ENCODE data around the gene MTRF1. TPM values are rescaled to one million over a fixed set of nuclear protein-coding genes. Genes with fewer than 3 reads are reported as not detected.

MTRF1 gene
- total and polyA plus RNA-seq, 2 of the 4 experiments (the other 2 are of a cell fraction): 9.7 to 12.4 TPM

GRCh38 chr13:41282129-41282571 is 18.8 kb upstream of the MTRF1 start:
- H4K91ac ChIP-seq (ENCODE audit: insufficient read depth, low read depth, low read length): no peak overlapping the region
- H3K14ac ChIP-seq (replicated peaks; ENCODE audit: low read depth, low read length): no peak overlapping the region
- in situ Hi-C loops (cut with MboI; ENCODE audit: low sequenced_read_pairs): no loop called here
- intact Hi-C loops (cut with micrococcal nuclease): no loop called here
- H2BK5ac ChIP-seq (ENCODE audit: low read depth, low read length, poor library complexity, severe bottlenecking): no peak overlapping the region
- H3K9me3 ChIP-seq (ENCODE audit: control insufficient read depth, insufficient read depth, low read length): 0 out of 2 replicates have a peak, but pooled peaks cover 1% of the 10 kb centered on the region
- H4K8ac ChIP-seq (ENCODE audit: low read depth in 2 of 2, low read length in 2 of 2): no peak overlapping the region
- no peak overlapping the region for H2BK20ac ChIP-seq (ENCODE audit: low read depth, low read length)
- no peak overlapping the region for H3K18ac ChIP-seq (ENCODE audit: low read depth, low read length)
- H3K56ac ChIP-seq (ENCODE audit: extremely low read depth, insufficient read depth, low read length): no peak overlapping the region
- H3K79me1 ChIP-seq (ENCODE audit: low read depth in 1 of 2, low read length in 2 of 2): no peaks in the 10 kb centered on the region
- H3K4me3 ChIP-seq (ENCODE audit: insufficient read depth, low read depth, low read length): no peak overlapping the region
- no peaks in the 10 kb centered on the region for H3K27me3 ChIP-seq (ENCODE audit: control insufficient read depth, insufficient read depth, low read length)
- no peak overlapping the region for H3K4ac ChIP-seq (ENCODE audit: low read depth, low read length)
- BruUV-seq (replicated peaks): no TSS peak
- TF ChIP-seq BHLHE40 (IDR thresholded peaks at IDR 0.05; ENCODE audit: low read depth, low read length) (no peak), NFE2L2 (IDR thresholded peaks at IDR 0.05; ENCODE audit: low read depth, low read length) (no peak), RFX5 (IDR thresholded peaks at IDR 0.05; ENCODE audit: low read depth, low read length) (no peak), CHD1 (IDR thresholded peaks at IDR 0.05; ENCODE audit: low read depth, low read length) (no peak), MAZ (IDR thresholded peaks at IDR 0.05; ENCODE audit: borderline replicate concordance, low read depth, low read length) (no peak), CTCF (conservative IDR thresholded peaks at IDR 0.05; ENCODE audit: low read depth, low read length) (no peak), RCOR1 (IDR thresholded peaks at IDR 0.05; ENCODE audit: insufficient replicate concordance, low read length) (no peak), MXI1 (IDR thresholded peaks at IDR 0.05; ENCODE audit: borderline replicate concordance, low read depth, low read length) (no peak), RAD21 (IDR thresholded peaks at IDR 0.05; ENCODE audit: low read length) (no peak), SMC3 (IDR thresholded peaks at IDR 0.05; ENCODE audit: low read depth, low read length) (no peak), MAFK (IDR thresholded peaks at IDR 0.05; ENCODE audit: low read depth, low read length) (no peak)
- CTCF ChIA-PET: no interaction called here
- no peak overlapping the region for H3K23ac ChIP-seq (ENCODE audit: low read depth, low read length)
- DNase-seq (no peak), ATAC-seq (ENCODE audit: low read depth) (no peak)
- no peak overlapping the region for H3K27ac ChIP-seq (ENCODE audit: insufficient read depth, low read length)
- no peak overlapping the region for H3K9ac ChIP-seq (ENCODE audit: low read depth, low read length)
- POLR2A ChIA-PET (ENCODE audit: unreplicated experiment): no interaction called here
- dilution Hi-C loops (cut with HindIII; ENCODE audit: low sequenced_read_pairs, unreplicated experiment): no loop called here
- H3K9me1 ChIP-seq (ENCODE audit: insufficient read depth, low read length): no peaks in the 10 kb centered on the region
- H3K36me3 ChIP-seq (ENCODE audit: control insufficient read depth, insufficient read depth, low read length): no peaks in the 10 kb centered on the region
- no peaks in the 10 kb centered on the region for H4K20me1 ChIP-seq (ENCODE audit: insufficient read depth, low read length)
- H2AK9ac ChIP-seq (replicated peaks; ENCODE audit: low read depth, low read length, poor library complexity): no peak overlapping the region
- no peak overlapping the region for H2BK120ac ChIP-seq (ENCODE audit: low read depth, low read length)
- H3K4me2 ChIP-seq (ENCODE audit: low read depth, low read length): no peak overlapping the region
- no peak overlapping the region for H2AK5ac ChIP-seq (ENCODE audit: low read depth, low read length)
- no peak overlapping the region for H2AFZ ChIP-seq (replicated peaks; ENCODE audit: low read length, poor library complexity)
- peaks cover 4% of the 10 kb centered on the region; the same call in 1 of the 2 replicates for H3K4me1 ChIP-seq (ENCODE audit: control insufficient read depth, insufficient read depth, low read length)
- 80% methylated on average over 2 of the region's 5 CpGs; no CpG with 5 or more reads in 1 of the 2 experiments for WGBS, 2 experiments (ENCODE audit: extremely low coverage in 2 of 2, insufficient read length in 1 of 2)
- no peak overlapping the region for H2BK15ac ChIP-seq (ENCODE audit: low read depth, low read length)
- no peak overlapping the region for H4K5ac ChIP-seq (ENCODE audit: low read depth, low read length)

Data from IMR-90 (cell line).